Jurkat, Clone E6-1 (cell line): ENCODE results near the gene NEIL3.
"Not testable (repeated sequence)": the region's sequence is repeated elsewhere in the genome, so short reads cannot be mapped to it uniquely, and the experiment has no call there.

Experiments
- DNase-seq: peaks from one replicate; pipeline ENCODE4 v3.0.0-alpha.2; 2011; ENCODE audit warnings: low read depth, low spot score
- H3K4me3 ChIP-seq: 2 replicates; pipeline ENCODE4 v1.5.1; 2011; ENCODE audit warnings: mild to moderate bottlenecking, low read length, control low read depth, moderate library complexity

Gene NEIL3

GRCh38 chr4:177297785-177298391, 11.8 kb upstream of the NEIL3 start:
- H3K4me3 ChIP-seq: no peak overlapping the region
- DNase-seq: no peak

GRCh38 chr4:177301126-177301639, 8.5 kb upstream of the NEIL3 start:
- no peak overlapping the region for H3K4me3 ChIP-seq
- no peak for DNase-seq

- no peak overlapping the region for H3K4me3 ChIP-seq
- no peak for DNase-seq
These were observed 7.1 kb upstream of the NEIL3 start for GRCh38 chr4:177302371-177303100.

GRCh38 chr4:177304094-177304493, 5.6 kb upstream of the NEIL3 start:
- no peak for DNase-seq
- no peak overlapping the region for H3K4me3 ChIP-seq

GRCh38 chr4:177304864-177305263, 4.8 kb upstream of the NEIL3 start:
- not testable (repeated sequence) for H3K4me3 ChIP-seq, DNase-seq

GRCh38 chr4:177308125-177308524, 1.5 kb upstream of the NEIL3 start:
- no peak overlapping the region for H3K4me3 ChIP-seq
- no peak for DNase-seq

GRCh38 chr4:177308847-177309521, 690 bp upstream of the NEIL3 start:
- H3K4me3 ChIP-seq: peak overlapping the region; percentile 88

GRCh38 chr4:177311589-177311988, 1.9 kb downstream of the NEIL3 start:
- no peak for DNase-seq
- H3K4me3 ChIP-seq: no peak overlapping the region; the same call in 1 of the 2 replicates

More at GRCh38 chr4:177308847-177309521, 690 bp upstream of the NEIL3 start:
- DNase-seq: peak; percentile 92

- H3K4me3 ChIP-seq: no peak overlapping the region
- DNase-seq: no peak
These were observed 3.6 kb downstream of the NEIL3 start for GRCh38 chr4:177313263-177313662.

- no peak for DNase-seq
- H3K4me3 ChIP-seq: no peak overlapping the region
These were observed 6.2 kb downstream of the NEIL3 start for GRCh38 chr4:177315767-177316464.

GRCh38 chr4:177320721-177321120, 11.0 kb downstream of the NEIL3 start:
- H3K4me3 ChIP-seq: no peak overlapping the region
- DNase-seq: no peak

GRCh38 chr4:177321647-177322046, 12.0 kb downstream of the NEIL3 start:
- DNase-seq: no peak

GRCh38 chr4:177322266-177322665, 12.6 kb downstream of the NEIL3 start:
- no peak for DNase-seq
- no peak overlapping the region for H3K4me3 ChIP-seq

More at GRCh38 chr4:177321647-177322046, 12.0 kb downstream of the NEIL3 start:
- H3K4me3 ChIP-seq: no peak overlapping the region

- H3K4me3 ChIP-seq: no peak overlapping the region
- no peak for DNase-seq
These were observed 13.2 kb downstream of the NEIL3 start for GRCh38 chr4:177322881-177323280.

GRCh38 chr4:177323416-177323815, 13.7 kb downstream of the NEIL3 start:
- no peak overlapping the region for H3K4me3 ChIP-seq
- no peak for DNase-seq

- no peak for DNase-seq
- H3K4me3 ChIP-seq: no peak overlapping the region
These were observed 22.4 kb downstream of the NEIL3 start for GRCh38 chr4:177332119-177332518.

- no peak overlapping the region for H3K4me3 ChIP-seq
- DNase-seq: peak; percentile 50
These were observed 30.1 kb downstream of the NEIL3 start for GRCh38 chr4:177339477-177340374.

- no peak for DNase-seq
- H3K4me3 ChIP-seq: no peak overlapping the region
These were observed 38.7 kb downstream of the NEIL3 start for GRCh38 chr4:177348348-177348747.
